Prostate gland (tissue), 2 donors: ENCODE measurements around the gene NLN.

ENCODE experiments used
- POLR2A ChIP-seq: fragments of 450-650 bp; IDR thresholded peaks from one replicate; pipeline ENCODE4 v1.6.1; 2016; ENCODE audit warnings: antibody characterized with exemption, mild to moderate bottlenecking
- POLR2AphosphoS5 ChIP-seq: sonication (generic); formaldehyde crosslinking; IDR thresholded peaks from one replicate; pipeline ENCODE4 v1.6.1; 2017; ENCODE audit warnings: antibody characterized with exemption
- TF ChIP-seq, protein P1 (sequence below), 4 experiments: fragments of 200-600 bp in 2 of 4; fragments of 450-650 bp in 2 of 4; sonication (generic) in 2 of 4; IDR thresholded peaks; 1 replicate in 3 of 4; 2 replicates in 1 of 4; pipeline ENCODE4 v1.5.1; 2016 to 2019; ENCODE audit warnings: antibody characterized with exemption in 4 of 4, mild to moderate bottlenecking in 2 of 4, moderate library complexity in 2 of 4

GRCh38 chr5:65797481-65797880 is 75.5 kb downstream of the NLN start:
- TF ChIP-seq POLR2A (no peak), POLR2AphosphoS5 (no peak)
- TF ChIP-seq, protein P1, sequence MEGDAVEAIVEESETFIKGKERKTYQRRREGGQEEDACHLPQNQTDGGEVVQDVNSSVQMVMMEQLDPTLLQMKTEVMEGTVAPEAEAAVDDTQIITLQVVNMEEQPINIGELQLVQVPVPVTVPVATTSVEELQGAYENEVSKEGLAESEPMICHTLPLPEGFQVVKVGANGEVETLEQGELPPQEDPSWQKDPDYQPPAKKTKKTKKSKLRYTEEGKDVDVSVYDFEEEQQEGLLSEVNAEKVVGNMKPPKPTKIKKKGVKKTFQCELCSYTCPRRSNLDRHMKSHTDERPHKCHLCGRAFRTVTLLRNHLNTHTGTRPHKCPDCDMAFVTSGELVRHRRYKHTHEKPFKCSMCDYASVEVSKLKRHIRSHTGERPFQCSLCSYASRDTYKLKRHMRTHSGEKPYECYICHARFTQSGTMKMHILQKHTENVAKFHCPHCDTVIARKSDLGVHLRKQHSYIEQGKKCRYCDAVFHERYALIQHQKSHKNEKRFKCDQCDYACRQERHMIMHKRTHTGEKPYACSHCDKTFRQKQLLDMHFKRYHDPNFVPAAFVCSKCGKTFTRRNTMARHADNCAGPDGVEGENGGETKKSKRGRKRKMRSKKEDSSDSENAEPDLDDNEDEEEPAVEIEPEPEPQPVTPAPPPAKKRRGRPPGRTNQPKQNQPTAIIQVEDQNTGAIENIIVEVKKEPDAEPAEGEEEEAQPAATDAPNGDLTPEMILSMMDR (IDR thresholded peaks at IDR 0.05) = no peak
